Kidney capillary endothelial cell (primary cell): Measurements from ENCODE around the gene QKI.

Experiments used
- DNase-seq: peaks from one replicate; pipeline ENCODE4 v3.0.0-alpha.2; 2018; ENCODE audit warnings: low spot score

The QKI gene

DNA sequence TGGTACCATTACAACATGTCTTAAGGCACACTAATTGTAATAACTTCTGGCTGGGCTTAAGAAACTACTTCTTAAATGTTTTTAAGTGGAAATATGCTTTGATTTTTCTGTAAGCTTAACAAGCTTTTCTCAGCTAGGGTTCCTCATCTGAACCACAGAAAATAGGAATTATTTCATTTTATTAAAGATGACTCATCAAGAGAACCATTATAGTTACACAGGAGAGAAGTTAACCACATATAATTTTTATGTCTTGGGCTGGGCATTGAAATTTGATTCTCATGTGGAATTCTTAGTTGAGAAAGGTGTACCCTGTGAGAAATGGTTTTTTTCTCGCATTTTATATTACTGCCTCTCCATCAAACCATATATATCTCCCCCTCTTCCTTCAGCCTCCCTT is 75.1 kb downstream of the QKI start:
- DNase-seq = no peak

DNA sequence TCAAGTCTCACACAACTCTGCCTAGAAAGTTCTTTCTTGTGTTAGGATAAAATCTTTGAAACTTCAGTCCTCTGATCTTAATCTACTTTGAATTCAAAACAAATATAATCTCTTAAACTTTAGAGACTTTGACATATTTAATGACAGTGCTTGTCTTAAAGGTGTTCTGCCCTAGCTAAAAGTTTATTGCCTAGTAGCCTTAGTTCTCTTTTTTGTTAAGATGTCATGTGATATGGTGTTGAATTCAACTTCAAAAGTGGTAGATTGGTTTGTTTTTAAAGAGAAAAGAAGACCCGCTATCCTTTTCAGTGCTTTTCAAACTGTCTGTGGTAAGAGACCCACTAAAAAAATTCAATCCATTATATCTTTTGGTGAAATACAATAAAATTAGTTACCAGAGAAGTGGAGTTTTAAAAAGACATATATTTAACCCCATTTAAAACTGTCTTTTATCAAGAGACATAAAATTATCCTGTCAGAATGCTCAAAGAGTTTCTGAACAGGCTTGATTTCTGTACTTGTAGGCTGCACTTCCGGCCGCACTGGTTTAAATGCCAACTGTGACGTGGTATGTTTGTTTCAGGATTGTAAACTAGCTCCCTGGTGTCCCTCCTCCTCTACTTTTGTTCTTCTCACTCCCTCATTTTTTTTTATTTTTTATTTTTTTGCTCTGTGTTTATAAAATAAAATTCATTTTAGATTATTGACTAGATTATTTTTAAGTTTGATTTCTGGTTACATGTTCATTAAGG is 76.5 kb downstream of the QKI start:
- DNase-seq = peak; percentile 30

DNA sequence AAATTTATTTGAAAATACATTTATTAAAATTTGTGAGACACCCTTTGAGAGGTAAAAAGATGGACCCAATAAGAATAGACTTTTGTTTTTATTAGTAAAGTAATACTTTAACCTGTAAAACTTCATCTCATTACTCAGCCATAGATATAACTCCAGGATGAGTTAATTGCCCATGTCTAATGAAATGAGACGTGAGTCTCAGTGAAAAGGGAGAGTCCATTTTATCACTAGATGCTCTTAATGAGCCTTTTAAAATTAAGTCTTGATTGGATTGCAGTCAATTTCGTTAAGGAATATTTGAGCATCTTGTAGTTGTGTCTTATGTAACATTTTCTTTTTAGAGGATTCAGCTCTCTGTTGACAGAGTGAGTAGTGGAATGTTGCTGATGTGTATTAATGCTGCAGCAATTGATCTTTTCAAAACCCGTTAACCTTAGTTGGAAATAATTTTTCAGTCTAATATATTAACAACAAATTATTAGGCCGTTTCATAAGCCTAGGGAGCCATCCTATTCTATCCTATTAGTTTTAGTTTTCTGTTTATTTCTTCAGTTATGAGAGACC is 77.3 kb downstream of the QKI start:
- no peak for DNase-seq

DNA sequence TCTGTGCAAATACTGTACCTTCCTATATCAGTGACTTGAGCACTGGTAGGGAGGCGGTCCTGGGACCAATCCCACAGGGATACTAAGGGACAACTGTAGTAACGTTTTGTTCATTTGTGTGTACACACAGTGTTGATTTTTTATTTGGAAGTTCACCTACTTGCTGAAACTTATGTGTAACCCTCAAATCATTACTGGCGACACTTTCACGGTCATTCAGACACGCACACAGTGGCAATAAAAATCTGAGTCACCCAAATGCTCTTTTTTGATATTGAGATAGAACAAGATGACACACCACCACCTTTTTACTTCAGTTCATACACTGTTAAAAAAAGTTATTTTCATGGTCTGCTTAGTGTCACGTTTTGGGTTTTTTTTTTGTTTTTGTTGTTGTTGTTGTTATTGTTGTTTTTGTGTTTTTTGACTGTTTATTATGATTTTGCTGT is 79.8 kb downstream of the QKI start:
- no peak for DNase-seq

DNA sequence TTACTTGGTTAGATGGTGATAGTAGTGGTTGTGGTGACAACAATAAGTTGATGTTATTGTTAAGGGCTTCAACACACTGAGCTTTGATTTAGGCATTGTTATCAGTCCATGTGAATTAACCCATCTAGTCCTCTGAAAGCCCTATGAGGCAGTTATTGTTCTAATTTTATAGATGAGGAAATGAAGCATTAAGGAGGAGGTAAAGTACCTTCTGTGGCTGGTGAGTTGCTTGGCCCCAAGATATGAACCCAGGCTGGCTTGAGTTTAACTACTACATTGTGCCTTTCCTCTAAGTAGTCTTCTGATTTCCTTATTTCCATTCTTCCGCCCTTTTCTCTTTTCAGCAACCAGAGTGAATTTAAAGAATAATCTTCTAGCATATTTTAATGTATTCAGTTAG is 81.7 kb downstream of the QKI start:
- no peak for DNase-seq

- no peak for DNase-seq
Observed at GRCh38 chr6:163500105-163500504, 85.6 kb downstream of the QKI start.

DNA sequence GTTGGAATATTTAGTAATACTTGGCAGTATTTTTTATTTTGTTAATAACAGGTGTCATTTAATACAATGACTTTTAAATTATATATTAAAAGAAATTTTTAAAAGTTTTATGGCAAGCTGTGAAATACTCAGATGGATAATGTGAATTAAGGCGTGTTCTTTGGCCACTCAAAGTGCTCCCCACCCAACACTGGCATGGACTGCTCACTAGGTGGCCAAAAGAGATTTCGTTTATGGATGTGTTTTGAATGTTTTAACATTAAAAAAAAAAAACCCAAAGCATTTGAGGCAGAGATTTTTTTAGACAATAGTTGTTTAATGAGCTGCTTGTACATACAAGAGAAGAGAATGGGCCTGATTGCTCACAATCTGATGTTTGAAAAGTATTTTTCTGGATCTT is 86.5 kb downstream of the QKI start:
- DNase-seq = no peak

- DNase-seq = no peak
Observed at GRCh38 chr6:163501439-163501838, 86.9 kb downstream of the QKI start.

DNA sequence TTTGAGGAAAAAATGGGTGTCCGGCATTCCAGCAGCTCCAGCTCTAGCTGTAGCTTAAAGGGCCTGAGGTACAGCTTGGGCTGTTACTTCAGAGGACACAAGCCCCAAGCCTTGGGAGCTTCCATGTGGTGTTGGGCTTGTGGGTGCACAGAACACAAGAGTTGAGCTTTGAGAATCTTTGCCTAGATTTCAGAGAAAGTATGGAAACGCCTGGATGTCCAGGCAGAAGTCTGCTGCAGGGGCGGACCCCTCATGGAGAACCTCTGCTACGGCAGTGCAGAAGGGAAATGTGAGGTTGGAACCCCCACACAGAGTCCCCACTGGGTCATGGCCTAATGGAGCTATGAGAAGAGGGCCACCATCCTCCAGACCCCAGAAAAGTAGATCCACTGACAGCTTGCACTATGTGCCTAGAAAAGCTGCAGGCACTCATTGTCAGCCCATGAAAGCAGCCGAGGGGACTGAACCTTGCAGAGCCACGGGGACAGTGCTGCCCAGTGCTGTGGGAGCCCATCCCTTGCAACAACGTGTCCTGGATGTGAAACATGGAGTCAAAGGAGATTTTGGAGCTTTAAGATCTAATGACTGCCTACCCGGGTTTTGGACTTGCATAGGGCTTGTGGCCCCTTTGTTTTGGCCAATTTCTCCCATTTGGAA is 90.6 kb downstream of the QKI start:
- no peak for DNase-seq

DNA sequence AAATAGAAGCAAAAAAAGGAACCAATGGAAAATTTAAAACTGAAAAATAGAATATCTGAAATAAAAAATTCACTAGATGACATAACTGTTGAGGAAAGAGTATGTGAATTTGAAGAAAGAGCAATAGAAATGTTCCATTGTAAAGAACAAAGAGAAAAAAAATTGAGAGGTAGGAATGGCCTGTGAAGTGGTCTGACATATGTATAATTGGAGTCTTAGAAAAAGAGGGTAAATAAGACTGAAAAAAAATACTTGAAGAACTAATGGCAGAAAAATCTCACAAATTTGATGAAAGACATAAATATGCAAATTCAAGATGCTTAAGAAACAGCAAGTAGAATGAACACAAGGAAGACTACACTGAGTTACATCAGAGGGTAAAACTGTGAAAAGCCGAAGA is 93.4 kb downstream of the QKI start:
- no peak for DNase-seq

- DNase-seq = no peak
Observed at GRCh38 chr6:163513003-163513402, 98.5 kb downstream of the QKI start.

DNA sequence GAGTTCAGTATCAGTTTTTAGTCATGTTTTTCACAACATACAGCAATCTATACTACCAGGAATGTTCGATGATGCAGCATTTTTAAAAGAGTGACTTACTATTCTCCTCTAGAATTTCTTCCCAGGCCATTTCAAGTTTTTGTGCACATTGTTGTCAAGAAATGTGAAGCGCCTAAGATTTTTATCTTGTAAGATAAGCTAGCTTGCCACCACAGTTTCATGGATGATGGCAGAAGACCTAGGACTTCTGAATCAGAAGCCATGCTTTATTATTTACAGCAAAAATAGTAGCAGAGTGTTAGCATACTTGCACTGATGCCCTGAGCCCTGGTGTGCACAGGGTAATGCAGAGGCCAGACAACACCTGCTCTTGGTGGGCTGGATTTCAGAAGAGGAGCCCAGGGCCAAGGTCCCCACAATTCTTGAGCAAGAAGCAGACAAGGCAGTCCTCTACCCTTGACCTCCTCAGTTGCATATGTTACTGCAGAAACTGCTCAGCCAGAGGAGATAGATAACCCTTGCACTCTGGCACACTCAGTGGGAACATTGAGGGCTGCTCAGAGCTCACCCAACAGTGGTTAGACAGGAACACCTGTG is 99.2 kb downstream of the QKI start:
- no peak for DNase-seq

GRCh38 chr6:163516908-163517307 is 102.4 kb downstream of the QKI start:
- DNase-seq = no peak

GRCh38 chr6:163520956-163521355 is 106.4 kb downstream of the QKI start:
- DNase-seq = no peak

GRCh38 chr6:163522033-163522432 is 107.5 kb downstream of the QKI start:
- no peak for DNase-seq

DNA sequence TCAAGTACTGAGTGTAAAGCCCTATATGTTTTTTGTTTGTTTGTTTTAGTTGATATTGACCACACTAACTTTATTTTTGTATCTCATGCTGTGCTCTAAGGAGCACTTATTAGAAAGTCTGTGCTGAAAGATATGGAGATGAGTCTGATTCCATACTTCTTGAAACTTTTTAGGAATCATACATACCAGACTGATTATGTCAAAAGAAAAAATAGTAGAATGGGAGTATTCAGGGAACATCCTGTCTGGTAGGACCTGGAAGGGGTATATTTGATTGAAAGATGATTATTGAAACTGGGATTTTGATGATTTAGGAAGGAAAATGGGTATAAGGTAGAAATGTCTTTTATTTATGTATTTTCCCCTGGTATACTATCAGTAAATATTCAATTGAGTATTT is 111.4 kb downstream of the QKI start:
- DNase-seq = no peak

DNA sequence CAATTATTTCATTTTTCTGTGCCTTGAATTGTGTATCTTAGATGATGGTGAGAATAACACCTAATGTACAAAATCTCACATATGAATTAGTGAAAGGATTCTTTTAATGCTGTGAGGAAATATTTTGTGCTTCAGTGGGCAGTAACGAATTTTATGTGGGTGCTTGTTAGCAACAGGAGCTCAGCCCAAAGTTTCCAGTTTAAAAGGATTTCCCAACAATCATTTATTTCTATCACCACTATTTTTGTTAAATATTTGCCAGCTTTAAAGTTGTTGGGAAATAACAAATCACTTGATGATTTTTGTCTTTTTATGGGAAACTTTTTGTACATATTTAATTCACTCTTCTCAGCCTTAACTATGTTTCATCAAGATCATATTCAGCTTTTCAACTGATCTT is 111.8 kb downstream of the QKI start:
- no peak for DNase-seq

- DNase-seq = no peak
Observed at GRCh38 chr6:163527291-163527690, 112.8 kb downstream of the QKI start.

- DNase-seq = peak; percentile 82
Observed at GRCh38 chr6:163529605-163530004, 115.1 kb downstream of the QKI start.

- DNase-seq = no peak
Observed at GRCh38 chr6:163530406-163530805, 115.9 kb downstream of the QKI start.

DNA sequence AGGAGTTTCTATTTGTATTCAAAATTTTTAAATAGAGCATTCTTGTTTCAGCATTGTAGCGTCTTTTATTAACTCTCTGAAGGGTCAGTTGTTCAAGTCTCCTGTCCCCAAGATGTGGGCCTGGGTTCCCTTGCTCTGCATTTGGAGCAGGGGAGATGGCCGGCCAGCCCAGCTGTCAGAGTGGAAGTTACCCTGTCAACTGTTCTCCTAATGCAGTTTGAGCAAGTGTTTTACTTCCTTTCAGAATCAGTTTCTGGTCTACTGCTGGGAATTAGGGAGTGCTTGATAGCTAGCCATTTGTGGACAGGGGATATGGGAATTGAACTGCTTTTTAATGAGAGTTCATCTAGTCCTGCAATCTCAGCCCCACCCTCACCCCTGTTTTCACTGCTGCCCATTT is 116.6 kb downstream of the QKI start:
- no peak for DNase-seq

- DNase-seq = no peak
Observed at GRCh38 chr6:163532526-163533078, 118.1 kb downstream of the QKI start.

- DNase-seq = peak; percentile 36
Observed at GRCh38 chr6:163533443-163533842, 118.9 kb downstream of the QKI start.
